Raji (cell line): Measurements from ENCODE around the gene ATPAF1.

Experiments used
- POLR2A ChIP-seq: IDR thresholded peaks from 2 replicates; pipeline ENCODE4 v1.6.1; 2011; ENCODE audit warnings: low read depth, low read length, control low read depth; ENCODE audit not compliant: insufficient read depth

Gene ATPAF1

GRCh38 chr1:46637444-46638083 is 30.6 kb downstream of the ATPAF1 start:
- TF ChIP-seq POLR2A, result no peak

DNA sequence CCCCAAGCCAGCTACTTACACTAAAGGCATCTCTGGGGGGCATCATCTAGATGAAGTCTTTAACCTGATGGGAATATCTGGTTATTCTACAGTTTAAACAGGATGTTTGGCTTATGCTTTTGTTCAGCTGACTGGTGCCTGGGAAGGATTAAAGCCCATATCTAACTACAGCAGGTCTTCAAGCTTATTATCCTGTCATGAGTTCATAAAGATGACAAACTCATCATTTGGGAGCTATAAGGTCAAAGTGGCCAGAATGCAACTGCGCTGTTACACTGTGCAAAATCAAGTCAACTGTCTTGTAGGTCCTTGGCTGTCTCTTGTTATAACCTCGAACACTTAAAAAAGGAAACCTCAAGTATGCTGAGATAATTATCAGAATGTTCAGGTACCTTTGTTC is 33.0 kb downstream of the ATPAF1 start:
- no peak for TF ChIP-seq POLR2A

DNA sequence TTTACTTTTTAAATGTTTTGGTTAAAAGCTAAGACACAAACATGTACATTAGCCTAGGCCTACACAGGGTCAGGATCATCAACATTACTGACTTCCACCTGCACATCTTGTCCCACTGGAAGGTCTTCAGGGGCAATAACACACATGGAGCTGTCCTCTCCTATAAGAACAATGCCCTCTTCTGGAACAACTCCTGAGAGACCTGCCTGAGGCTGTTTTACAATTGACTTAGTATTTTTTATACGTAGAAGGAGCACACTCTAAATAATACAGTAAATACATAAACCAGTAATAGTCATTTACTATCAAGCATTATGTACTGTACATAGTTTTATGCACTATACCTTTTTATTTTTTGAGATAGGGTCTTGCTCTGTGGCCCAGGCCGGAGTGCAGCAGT is 37.4 kb downstream of the ATPAF1 start:
- TF ChIP-seq POLR2A, result no peak

GRCh38 chr1:46623743-46624644 is 44.2 kb downstream of the ATPAF1 start:
- TF ChIP-seq POLR2A, result no peak

DNA sequence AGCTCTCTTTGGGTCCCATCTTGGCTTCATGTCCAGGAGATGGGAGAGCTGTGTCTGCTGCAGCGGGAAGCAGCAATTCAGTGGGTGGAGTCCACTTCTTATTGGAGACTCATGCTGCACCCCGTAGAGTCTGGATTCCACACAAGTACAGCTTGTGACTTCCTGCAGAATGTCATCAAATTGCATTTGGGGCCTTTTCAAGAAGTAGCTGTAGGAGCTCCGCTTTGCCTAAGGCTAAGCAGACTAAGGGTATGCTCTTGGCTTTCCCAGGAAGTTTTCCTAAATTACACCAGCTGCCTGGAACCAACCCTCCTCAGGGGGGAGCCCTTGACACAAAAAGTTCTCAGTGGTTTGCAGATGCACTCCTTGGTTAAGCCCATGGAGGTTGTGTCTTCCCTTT is 45.8 kb downstream of the ATPAF1 start:
- TF ChIP-seq POLR2A, result no peak

DNA sequence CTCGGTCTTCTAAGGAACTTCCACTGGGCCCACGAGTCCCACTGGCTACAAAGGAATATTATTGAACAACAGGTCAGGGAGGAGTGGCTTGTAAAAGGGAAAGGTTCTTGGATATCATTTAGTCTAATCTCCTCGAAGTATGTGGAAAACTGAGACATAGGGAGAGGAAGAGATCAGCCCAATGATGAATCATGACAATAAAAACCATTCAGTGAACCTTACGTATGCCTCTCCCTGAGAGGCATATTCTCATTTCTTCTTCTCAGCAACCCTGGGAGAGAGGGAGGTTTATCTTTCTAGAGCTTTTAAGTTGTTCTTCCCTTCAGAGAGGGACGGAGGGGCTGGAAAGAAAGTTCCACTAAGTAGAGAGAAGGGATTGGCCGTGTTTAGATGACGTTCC is 46.2 kb downstream of the ATPAF1 start:
- TF ChIP-seq POLR2A, result no peak

DNA sequence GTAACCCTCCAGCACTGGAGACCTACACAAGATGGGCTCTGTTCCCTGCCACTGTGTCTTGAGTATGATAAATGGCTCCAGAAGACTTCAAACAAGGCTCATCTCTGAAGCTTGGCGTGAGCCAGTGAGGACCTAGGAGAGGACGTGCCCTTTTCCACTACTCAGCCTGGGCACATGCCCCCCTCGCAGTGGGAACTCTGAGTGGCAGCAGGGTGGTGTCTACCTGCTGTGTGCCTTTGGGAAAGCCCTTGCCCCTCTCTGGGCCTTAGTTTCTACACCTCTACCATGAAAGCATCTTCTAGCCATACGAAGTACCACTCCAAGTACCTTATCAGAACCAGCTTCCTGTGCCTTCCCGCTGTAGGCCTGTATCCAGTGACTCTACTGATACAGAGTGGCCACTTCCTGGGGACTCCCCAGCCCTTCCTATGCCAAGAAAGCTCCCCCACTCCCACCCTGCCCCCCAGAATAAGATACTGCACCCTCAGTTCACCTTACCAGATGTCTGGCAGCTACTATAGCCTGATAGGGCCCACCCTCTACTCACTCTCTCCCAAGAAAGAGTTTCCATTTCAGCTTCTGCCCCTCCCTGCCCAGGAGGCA is 48.4 kb downstream of the ATPAF1 start:
- no peak for TF ChIP-seq POLR2A

- no peak for TF ChIP-seq POLR2A
Measured at GRCh38 chr1:46618754-46619415, 49.3 kb downstream of the ATPAF1 start.

GRCh38 chr1:46617833-46618232 is 50.3 kb downstream of the ATPAF1 start:
- TF ChIP-seq POLR2A, result no peak

GRCh38 chr1:46617108-46617800 is 50.9 kb downstream of the ATPAF1 start:
- TF ChIP-seq POLR2A, result no peak

GRCh38 chr1:46616277-46617107 is 51.7 kb downstream of the ATPAF1 start, which contains the start of gene MOB3C:
TSS of gene MOB3C (minus strand) at chr1:46616811. CDS start at chr1:46613321, 3,490 bp downstream.
- TF ChIP-seq POLR2A, result peak; percentile 58

DNA sequence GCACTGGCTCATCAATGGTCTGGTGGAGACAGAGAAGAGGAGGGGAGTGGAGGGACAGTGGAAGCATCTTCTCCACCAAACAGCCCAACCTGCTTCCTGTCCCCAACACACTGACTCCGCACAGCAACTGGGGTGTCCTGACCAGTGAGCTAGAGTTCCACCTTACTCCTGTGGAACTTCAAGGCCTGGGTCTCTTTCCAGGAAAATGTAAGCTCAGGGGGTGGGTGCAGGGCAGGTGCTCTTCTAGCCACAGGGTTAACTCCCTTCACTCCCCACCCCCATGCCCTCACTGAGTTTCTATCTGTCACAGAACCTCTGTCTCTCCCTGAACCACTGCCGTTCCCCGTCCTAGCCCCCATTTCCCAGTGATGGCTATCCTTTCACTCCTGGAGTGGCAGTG is 52.4 kb downstream of the ATPAF1 start:
- no peak for TF ChIP-seq POLR2A

GRCh38 chr1:46615088-46615487 is 53.1 kb downstream of the ATPAF1 start:
- no peak for TF ChIP-seq POLR2A

DNA sequence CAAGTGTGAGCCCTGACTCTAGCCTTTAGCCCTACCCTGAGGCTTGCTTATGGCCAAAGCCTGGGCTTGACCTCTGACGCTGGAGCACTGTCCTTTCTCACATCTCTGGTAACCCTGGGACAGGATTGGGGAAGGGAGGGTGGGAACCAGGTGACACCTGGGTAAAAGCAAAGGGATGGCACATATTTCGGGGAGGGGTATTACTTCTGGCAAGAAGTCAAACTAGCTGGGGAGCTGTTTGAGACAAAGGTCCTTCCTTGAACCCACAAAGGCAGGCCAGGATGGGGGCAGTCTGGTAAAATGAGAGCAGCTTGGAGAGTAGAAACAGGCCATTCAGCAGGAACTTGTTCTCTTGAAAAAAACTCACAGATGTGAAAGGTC is 53.6 kb downstream of the ATPAF1 start:
- TF ChIP-seq POLR2A, result no peak
